OCI-LY1 (cell line): ENCODE measurements around the gene PCBP1.

Experiments
- H2AFZ ChIP-seq: fragments of 200-600 bp; sonication (generic), shearing (Covaris generic); 2 replicates; pipeline ENCODE4 v1.6.0; 2014; ENCODE audit warnings: antibody characterized with exemption, mild to moderate bottlenecking, low read length
- H3F3A ChIP-seq: fragments of 200-600 bp; sonication (generic), shearing (Covaris generic); 2 replicates; pipeline ENCODE4 v1.6.0; 2014; ENCODE audit warnings: mild to moderate bottlenecking, antibody characterized with exemption, low read length, moderate library complexity; ENCODE audit not compliant: insufficient read depth
- H3K27ac ChIP-seq: fragments of 200-600 bp; sonication (generic); 2 replicates; pipeline ENCODE4 v1.5.1; 2014; ENCODE audit warnings: low read length, mixed run types, mild to moderate bottlenecking, low read depth; ENCODE audit not compliant: poor library complexity, severe bottlenecking
- H3K27me3 ChIP-seq: fragments of 200-600 bp; sonication (generic); 2 replicates; pipeline ENCODE4 v1.6.0; 2014; ENCODE audit warnings: antibody characterized with exemption, mild to moderate bottlenecking, low read length, moderate library complexity; ENCODE audit not compliant: insufficient read depth
- H3K36me3 ChIP-seq: fragments of 200-600 bp; sonication (generic); 2 replicates; pipeline ENCODE4 v1.6.1; 2014; ENCODE audit warnings: mild to moderate bottlenecking, antibody characterized with exemption, low read length, moderate library complexity, mixed read lengths; ENCODE audit not compliant: insufficient read depth
- H3K4me1 ChIP-seq: fragments of 200-600 bp; sonication (generic); 2 replicates; pipeline ENCODE4 v1.5.1; 2014; ENCODE audit warnings: mild to moderate bottlenecking, low read length, moderate library complexity; ENCODE audit not compliant: insufficient read depth, severe bottlenecking
- H3K4me2 ChIP-seq: fragments of 200-600 bp; sonication (generic), shearing (Covaris generic); 2 replicates; pipeline ENCODE4 v1.6.1; 2014; ENCODE audit warnings: low read length
- H3K4me3 ChIP-seq: fragments of 200-600 bp; sonication (generic); 2 replicates; pipeline ENCODE4 v1.5.1; 2014; ENCODE audit warnings: low read length, low read depth, mild to moderate bottlenecking, mixed read lengths; ENCODE audit not compliant: poor library complexity, severe bottlenecking
- H3K79me2 ChIP-seq: fragments of 200-600 bp; shearing (Covaris generic); 2 replicates; pipeline ENCODE4 v1.6.1; 2016; ENCODE audit warnings: mixed run types, low read length, mixed read lengths; ENCODE audit not compliant: insufficient read depth
- H3K9ac ChIP-seq: fragments of 200-600 bp; sonication (generic), shearing (Covaris generic); 2 replicates; pipeline ENCODE4 v1.6.1; 2014; ENCODE audit warnings: mild to moderate bottlenecking, low read length, mixed read lengths
- H3K9me2 ChIP-seq: fragments of 200-600 bp; sonication (generic), shearing (Covaris generic); 2 replicates; pipeline ENCODE4 v1.6.1; 2014; ENCODE audit warnings: low read depth, mild to moderate bottlenecking, low read length, mixed read lengths
- H3K9me3 ChIP-seq: fragments of 200-600 bp; shearing (Covaris generic); 2 replicates; pipeline ENCODE4 v1.6.1; 2014; ENCODE audit warnings: low read length, mixed read lengths
- H4K20me1 ChIP-seq: fragments of 200-600 bp; sonication (generic), shearing (Covaris generic); 2 replicates; pipeline ENCODE4 v1.6.0; 2016; ENCODE audit warnings: mild to moderate bottlenecking, low read length; ENCODE audit not compliant: insufficient read depth
- CTCF ChIP-seq: fragments of 200-600 bp; sonication (generic), shearing (Covaris generic); IDR thresholded peaks from 2 replicates; pipeline ENCODE4 v1.5.1; 2017; ENCODE audit warnings: mild to moderate bottlenecking, antibody characterized with exemption, low read length, moderate library complexity, mixed read lengths
- EZH2 ChIP-seq: fragments of 200-600 bp; sonication (generic), shearing (Covaris generic); IDR thresholded peaks from 2 replicates; pipeline ENCODE4 v1.8.0; 2017; ENCODE audit warnings: borderline replicate concordance, mixed run types, mild to moderate bottlenecking, antibody characterized with exemption, low read length, moderate library complexity, mixed read lengths

PCBP1 gene

GRCh38 chr2:70042246-70042645 is 45.0 kb upstream of the PCBP1 start:
- Histone ChIP-seq H3F3A (no peaks in the 10 kb centered on the region), H3K9ac (no peak overlapping the region), H3K4me2 (no peak overlapping the region), H3K36me3 (peaks cover 5% of the 10 kb centered on the region; the same call in 1 of the 2 replicates), H3K4me1 (no peaks in the 10 kb centered on the region), H3K79me2 (no peaks in the 10 kb centered on the region), H2AFZ (no peak overlapping the region), H3K27me3 (no peaks in the 10 kb centered on the region), H3K9me2 (no peaks in the 10 kb centered on the region), H4K20me1 (no peaks in the 10 kb centered on the region), H3K4me3 (no peak overlapping the region), H3K9me3 (no peaks in the 10 kb centered on the region), H3K27ac (no peak overlapping the region)
- TF ChIP-seq CTCF, result no peak

GRCh38 chr2:70043252-70043875 is 43.9 kb upstream of the PCBP1 start:
- H3K4me1 ChIP-seq, result no peaks in the 10 kb centered on the region
- no peak overlapping the region for H3K4me3 ChIP-seq
- H3K9me3 ChIP-seq, result no peaks in the 10 kb centered on the region
- no peaks in the 10 kb centered on the region for H3K9me2 ChIP-seq
- H3K27me3 ChIP-seq, result no peaks in the 10 kb centered on the region
- H2AFZ ChIP-seq, result no peak overlapping the region
- H3K27ac ChIP-seq, result no peak overlapping the region
- H3F3A ChIP-seq, result no peaks in the 10 kb centered on the region
- TF ChIP-seq CTCF (no peak), EZH2 (no peak)
- peaks cover 10% of the 10 kb centered on the region; the same call in 1 of the 2 replicates for H3K36me3 ChIP-seq
- no peak overlapping the region for H3K9ac ChIP-seq
- no peaks in the 10 kb centered on the region for H3K79me2 ChIP-seq
- H3K4me2 ChIP-seq, result no peak overlapping the region
- no peaks in the 10 kb centered on the region for H4K20me1 ChIP-seq

DNA sequence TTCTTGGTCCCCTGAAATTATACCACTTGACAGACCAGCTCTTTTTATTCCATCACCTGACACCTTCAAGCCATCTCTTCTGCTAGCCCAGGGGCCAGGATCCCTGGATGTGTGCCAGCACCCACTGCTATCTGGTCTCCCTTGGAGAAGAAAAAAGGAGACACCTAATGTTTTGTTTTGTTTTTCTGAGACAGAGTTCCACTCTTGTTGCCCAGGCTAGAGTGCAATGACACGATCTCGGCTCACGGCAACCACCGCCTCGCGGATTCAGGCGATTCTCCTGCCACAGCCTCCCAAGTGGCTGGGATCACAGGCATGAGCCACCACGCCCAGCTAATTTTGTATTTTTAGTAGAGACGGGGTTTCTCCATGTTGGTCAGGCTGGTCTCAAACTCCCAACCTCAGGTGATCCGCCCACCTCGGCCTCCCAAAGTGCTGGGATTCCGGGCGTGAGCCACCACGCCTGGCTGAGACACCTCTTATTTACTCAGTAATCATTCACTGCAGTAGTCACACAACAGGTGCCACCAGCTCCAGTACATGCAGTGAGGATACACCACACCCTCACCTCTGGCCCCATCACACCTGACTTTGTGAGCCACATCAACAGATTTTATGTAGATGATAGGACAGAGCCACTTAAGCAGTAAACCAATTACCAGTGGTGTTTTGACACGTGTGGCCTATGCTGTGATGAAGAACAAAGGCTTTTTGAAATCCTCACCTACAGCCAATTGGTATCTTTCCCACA is 42.8 kb upstream of the PCBP1 start:
- no peak overlapping the region for H3K27ac ChIP-seq
- H3K4me1 ChIP-seq, result no peaks in the 10 kb centered on the region

More for the DNA sequence above, 42.8 kb upstream of the PCBP1 start:
- no peak overlapping the region for H2AFZ ChIP-seq
- H3K4me2 ChIP-seq, result no peak overlapping the region
- H3K9me2 ChIP-seq, result no peaks in the 10 kb centered on the region
- no peaks in the 10 kb centered on the region for H3F3A ChIP-seq
- no peak overlapping the region for H3K4me3 ChIP-seq
- H3K36me3 ChIP-seq, result peaks cover 13% of the 10 kb centered on the region; the same call in 1 of the 2 replicates
- TF ChIP-seq CTCF (no peak), EZH2 (no peak)
- no peak overlapping the region for H3K9ac ChIP-seq
- H4K20me1 ChIP-seq, result no peaks in the 10 kb centered on the region
- H3K9me3 ChIP-seq, result no peaks in the 10 kb centered on the region
- no peaks in the 10 kb centered on the region for H3K27me3 ChIP-seq
- H3K79me2 ChIP-seq, result no peaks in the 10 kb centered on the region
